HEK293 (cell line): ENCODE data around the gene CAT.

Experiments used
- CTCF ChIA-PET: fragments of 350-600 bp; formaldehyde crosslinking; extraction: SDS; loops from one replicate; lab custom pipeline; 2021; ENCODE audit warnings: antibody characterized with exemption; lab: Yijun Ruan, JAX
- POLR2A ChIA-PET: fragments of 300-600 bp; formaldehyde crosslinking; extraction: SDS; loops from one replicate; lab custom pipeline; 2020; ENCODE audit warnings: antibody characterized with exemption, inconsistent platforms; lab: Yijun Ruan, JAX
- H3K27ac ChIP-seq: fragments of 200-500 bp; sonication (Bioruptor generic); 2 replicates; pipeline ENCODE4 v1.5.1; 2014; ENCODE audit warnings: low read depth, low read length, control low read depth, inconsistent platforms; ENCODE audit errors: extremely low read depth
- H3K36me3 ChIP-seq, 2 experiments: fragments of 200-500 bp in 1 of 2; sonication (Bioruptor generic) in 1 of 2; 1 replicate in 1 of 2; 2 replicates in 1 of 2; pipeline ENCODE4 v1.5.1; 2014 to 2017; ENCODE audit warnings: inconsistent platforms in 2 of 2, low read length in 2 of 2; ENCODE audit not compliant: control insufficient read depth in 2 of 2, insufficient read depth in 1 of 2
- H3K4me1 ChIP-seq: fragments of 200-500 bp; sonication (Bioruptor generic); 2 replicates; pipeline ENCODE4 v1.5.1; 2014; ENCODE audit warnings: mild to moderate bottlenecking, low read length, inconsistent platforms; ENCODE audit not compliant: control insufficient read depth, insufficient read depth
- H3K4me3 ChIP-seq: 2 replicates; pipeline ENCODE4 v1.5.1; 2011; ENCODE audit warnings: low read depth, mild to moderate bottlenecking, control low read depth, low read length, moderate library complexity
- H3K9me3 ChIP-seq: fragments of 200-500 bp; sonication (Bioruptor generic); 2 replicates; pipeline ENCODE4 v1.5.1; 2014; ENCODE audit warnings: low read depth, low read length, inconsistent platforms; ENCODE audit not compliant: control insufficient read depth, insufficient read depth
- BCL11B ChIP-seq: fragments of 450-650 bp; formaldehyde crosslinking; IDR thresholded peaks from 2 replicates; pipeline ENCODE4 v1.5.1; 2016; ENCODE audit warnings: low read depth, missing biosample characterization, missing genetic modification characterization
- MEIS1 ChIP-seq: sonication (generic); formaldehyde crosslinking; IDR thresholded peaks from 2 replicates; pipeline ENCODE4 v1.8.1; 2022; ENCODE audit warnings: missing genetic modification reagents, mild to moderate bottlenecking, borderline replicate concordance
- ZNF140 ChIP-seq: fragments of 450-650 bp; formaldehyde crosslinking; IDR thresholded peaks from 2 replicates; pipeline ENCODE4 v1.5.1; 2016; ENCODE audit warnings: missing biosample characterization, missing genetic modification characterization
- ZNF157 ChIP-seq: fragments of 450-650 bp; formaldehyde crosslinking; IDR thresholded peaks from 2 replicates; pipeline ENCODE4 v1.5.1; 2016; ENCODE audit warnings: missing biosample characterization, missing genetic modification characterization
- ZNF174 ChIP-seq: fragments of 450-650 bp; formaldehyde crosslinking; IDR thresholded peaks from 2 replicates; pipeline ENCODE4 v1.5.0; 2017; ENCODE audit warnings: missing biosample characterization, mild to moderate bottlenecking, missing genetic modification characterization
- ZNF354C ChIP-seq: fragments of 450-650 bp; formaldehyde crosslinking; IDR thresholded peaks from 2 replicates; pipeline ENCODE4 v1.5.1; 2016; ENCODE audit warnings: missing biosample characterization, missing genetic modification characterization, low read depth, borderline replicate concordance
- ZNF391 ChIP-seq: fragments of 450-650 bp; formaldehyde crosslinking; IDR thresholded peaks from 2 replicates; pipeline ENCODE4 v1.5.1; 2016; ENCODE audit warnings: low read depth, missing biosample characterization, missing genetic modification characterization, borderline replicate concordance
- ZNF473 ChIP-seq: fragments of 450-650 bp; formaldehyde crosslinking; IDR thresholded peaks from 2 replicates; pipeline ENCODE4 v1.5.1; 2017; ENCODE audit warnings: missing biosample characterization, missing genetic modification characterization
- ZNF510 ChIP-seq: fragments of 450-650 bp; formaldehyde crosslinking; IDR thresholded peaks from 2 replicates; pipeline ENCODE4 v1.5.1; 2018; ENCODE audit warnings: mild to moderate bottlenecking, missing genetic modification characterization, missing biosample characterization; ENCODE audit not compliant: insufficient replicate concordance
- ZNF544 ChIP-seq: fragments of 450-650 bp; formaldehyde crosslinking; IDR thresholded peaks from 2 replicates; pipeline ENCODE4 v1.5.0; 2017; ENCODE audit warnings: missing biosample characterization, missing genetic modification characterization
- ZNF600 ChIP-seq: fragments of 450-650 bp; formaldehyde crosslinking; IDR thresholded peaks from 2 replicates; pipeline ENCODE4 v1.5.1; 2016; ENCODE audit warnings: missing biosample characterization, missing genetic modification characterization
- ZNF610 ChIP-seq: fragments of 450-650 bp; formaldehyde crosslinking; IDR thresholded peaks from 2 replicates; pipeline ENCODE4 v1.5.1; 2016; ENCODE audit warnings: missing biosample characterization, missing genetic modification characterization, borderline replicate concordance
- ZNF654 ChIP-seq: fragments of 450-650 bp; formaldehyde crosslinking; IDR thresholded peaks from 2 replicates; pipeline ENCODE4 v1.5.1; 2016; ENCODE audit warnings: low read depth, missing biosample characterization, missing genetic modification characterization
- ZSCAN23 ChIP-seq: fragments of 450-650 bp; formaldehyde crosslinking; IDR thresholded peaks from 2 replicates; pipeline ENCODE4 v1.5.1; 2016; ENCODE audit warnings: missing biosample characterization, missing genetic modification characterization
- TF ChIP-seq, protein P1 (sequence below): fragments of 450-650 bp; formaldehyde crosslinking; IDR thresholded peaks from 2 replicates; pipeline ENCODE4 v1.5.1; 2016; ENCODE audit warnings: missing biosample characterization, missing genetic modification characterization, low read depth
- TF ChIP-seq, protein P2 (sequence below): fragments of 450-650 bp; formaldehyde crosslinking; IDR thresholded peaks from 2 replicates; pipeline ENCODE4 v1.5.1; 2016; ENCODE audit warnings: missing biosample characterization, missing genetic modification characterization
- TF ChIP-seq, protein P3 (sequence below): fragments of 450-650 bp; formaldehyde crosslinking; IDR thresholded peaks from 2 replicates; pipeline ENCODE4 v1.5.1; 2017; ENCODE audit warnings: missing biosample characterization, missing genetic modification characterization
- TF ChIP-seq, protein P4 (sequence below): fragments of 450-650 bp; formaldehyde crosslinking; IDR thresholded peaks from 2 replicates; pipeline ENCODE4 v1.5.1; 2016; ENCODE audit warnings: missing biosample characterization, missing genetic modification characterization
- TF ChIP-seq, protein P5 (sequence below): fragments of 450-650 bp; formaldehyde crosslinking; IDR thresholded peaks from 2 replicates; pipeline ENCODE4 v1.5.1; 2016; ENCODE audit warnings: missing biosample characterization, missing genetic modification characterization

The CAT gene

DNA sequence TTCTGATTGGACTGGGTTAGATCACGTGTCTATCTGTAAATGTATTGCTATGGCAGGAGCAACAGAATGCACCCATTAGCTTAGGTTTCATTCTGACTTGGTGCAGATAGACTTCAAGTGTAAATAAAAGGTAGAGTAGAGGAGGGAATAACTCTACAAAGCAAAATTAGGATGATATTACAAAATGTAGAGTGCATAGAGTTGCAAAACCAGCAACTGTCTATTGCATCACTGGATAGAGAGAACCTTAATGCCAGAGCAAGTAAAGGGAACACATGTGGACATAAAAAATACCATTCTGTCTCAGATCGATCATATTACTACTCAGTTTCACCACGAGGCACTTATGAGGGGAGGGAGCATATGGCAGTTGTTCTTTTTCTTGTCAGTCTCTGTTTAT, 22.0 kb upstream of the CAT start:
- TF ChIP-seq, protein P1, sequence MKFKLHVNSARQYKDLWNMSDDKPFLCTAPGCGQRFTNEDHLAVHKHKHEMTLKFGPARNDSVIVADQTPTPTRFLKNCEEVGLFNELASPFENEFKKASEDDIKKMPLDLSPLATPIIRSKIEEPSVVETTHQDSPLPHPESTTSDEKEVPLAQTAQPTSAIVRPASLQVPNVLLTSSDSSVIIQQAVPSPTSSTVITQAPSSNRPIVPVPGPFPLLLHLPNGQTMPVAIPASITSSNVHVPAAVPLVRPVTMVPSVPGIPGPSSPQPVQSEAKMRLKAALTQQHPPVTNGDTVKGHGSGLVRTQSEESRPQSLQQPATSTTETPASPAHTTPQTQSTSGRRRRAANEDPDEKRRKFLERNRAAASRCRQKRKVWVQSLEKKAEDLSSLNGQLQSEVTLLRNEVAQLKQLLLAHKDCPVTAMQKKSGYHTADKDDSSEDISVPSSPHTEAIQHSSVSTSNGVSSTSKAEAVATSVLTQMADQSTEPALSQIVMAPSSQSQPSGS (tag by site-specific recombination) = no peak
- TF ChIP-seq, protein P2, sequence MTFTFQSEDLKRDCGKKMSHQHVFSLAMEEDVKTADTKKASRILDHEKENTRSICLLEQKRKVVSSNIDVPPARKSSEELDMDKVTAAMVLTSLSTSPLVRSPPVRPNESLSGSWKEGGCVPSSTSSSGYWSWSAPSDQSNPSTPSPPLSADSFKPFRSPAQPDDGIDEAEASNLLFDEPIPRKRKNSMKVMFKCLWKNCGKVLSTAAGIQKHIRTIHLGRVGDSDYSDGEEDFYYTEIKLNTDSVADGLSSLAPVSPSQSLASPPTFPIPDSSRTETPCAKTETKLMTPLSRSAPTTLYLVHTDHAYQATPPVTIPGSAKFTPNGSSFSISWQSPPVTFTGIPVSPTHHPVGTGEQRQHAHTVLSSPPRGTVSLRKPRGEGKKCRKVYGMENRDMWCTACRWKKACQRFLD = no peak
- no peak for TF ChIP-seq MEIS1
- no peak for TF ChIP-seq BCL11B
- no peak for TF ChIP-seq ZNF140 (tag by site-specific recombination)
- no peak for TF ChIP-seq ZNF654 (tag by site-specific recombination)
- TF ChIP-seq ZNF391 = no peak
- no peak for TF ChIP-seq ZNF157
- TF ChIP-seq ZNF354C (tag by site-specific recombination) = no peak
- TF ChIP-seq, protein P3, sequence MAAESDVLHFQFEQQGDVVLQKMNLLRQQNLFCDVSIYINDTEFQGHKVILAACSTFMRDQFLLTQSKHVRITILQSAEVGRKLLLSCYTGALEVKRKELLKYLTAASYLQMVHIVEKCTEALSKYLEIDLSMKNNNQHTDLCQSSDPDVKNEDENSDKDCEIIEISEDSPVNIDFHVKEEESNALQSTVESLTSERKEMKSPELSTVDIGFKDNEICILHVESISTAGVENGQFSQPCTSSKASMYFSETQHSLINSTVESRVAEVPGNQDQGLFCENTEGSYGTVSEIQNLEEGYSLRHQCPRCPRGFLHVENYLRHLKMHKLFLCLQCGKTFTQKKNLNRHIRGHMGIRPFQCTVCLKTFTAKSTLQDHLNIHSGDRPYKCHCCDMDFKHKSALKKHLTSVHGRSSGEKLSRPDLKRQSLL (tag by site-specific recombination) = no peak
- no peak for TF ChIP-seq ZNF544
- TF ChIP-seq, all 188 proteins: peak for 0
- Histone ChIP-seq H3K4me1 (0 out of 2 replicates have a peak, but pooled peaks cover 2% of the 10 kb centered on the region), H3K36me3 (no peaks in the 10 kb centered on the region), H3K9me3 (no peaks in the 10 kb centered on the region), H3K27ac (no peak overlapping the region), H3K4me3 (no peak overlapping the region)
- POLR2A ChIA-PET = no interaction called here
- CTCF ChIA-PET = interaction anchor here (0.5 to 1.6 kb wide), 7 partner anchors 10 to 1405 kb away, joined by 3 to 7 read pairs (median 3); no protein-coding TSS in a partner anchor

DNA sequence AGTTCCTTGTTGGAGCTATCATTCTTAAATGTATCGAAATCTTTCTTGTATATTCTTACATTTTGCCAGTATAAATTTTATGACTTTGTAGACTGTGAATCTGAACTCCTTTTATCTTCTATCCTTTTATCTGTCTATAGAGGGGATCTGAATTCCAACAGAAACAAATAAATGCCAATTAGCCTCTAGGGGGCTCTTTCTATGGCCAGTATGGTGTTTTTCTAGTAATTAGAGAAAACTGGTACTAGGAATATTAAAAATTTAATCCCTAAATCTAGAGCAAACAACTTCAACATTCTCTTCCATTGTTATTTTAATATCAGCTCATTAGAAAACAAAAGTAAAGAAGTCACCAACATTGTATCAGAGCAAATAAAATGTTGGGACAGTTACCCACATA, 21.5 kb upstream of the CAT start:
- peaks cover 2% of the 10 kb centered on the region; the same call in 1 of the 2 replicates for H3K4me1 ChIP-seq
- TF ChIP-seq, protein P4, sequence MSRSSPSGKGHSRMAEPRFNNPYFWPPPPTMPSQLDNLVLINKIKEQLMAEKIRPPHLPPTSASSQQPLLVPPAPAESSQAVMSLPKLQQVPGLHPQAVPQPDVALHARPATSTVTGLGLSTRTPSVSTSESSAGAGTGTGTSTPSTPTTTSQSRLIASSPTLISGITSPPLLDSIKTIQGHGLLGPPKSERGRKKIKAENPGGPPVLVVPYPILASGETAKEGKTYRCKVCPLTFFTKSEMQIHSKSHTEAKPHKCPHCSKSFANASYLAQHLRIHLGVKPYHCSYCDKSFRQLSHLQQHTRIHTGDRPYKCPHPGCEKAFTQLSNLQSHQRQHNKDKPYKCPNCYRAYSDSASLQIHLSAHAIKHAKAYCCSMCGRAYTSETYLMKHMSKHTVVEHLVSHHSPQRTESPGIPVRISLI (tag by site-specific recombination) = no peak
- TF ChIP-seq ZNF600 (tag by site-specific recombination) (no peak), ZNF510 (tag by site-specific recombination) (no peak), ZNF610 (no peak), ZNF174 (tag by site-specific recombination) (no peak), ZNF473 (tag by site-specific recombination) (no peak), ZSCAN23 (tag by site-specific recombination) (no peak)
- TF ChIP-seq, protein P5, sequence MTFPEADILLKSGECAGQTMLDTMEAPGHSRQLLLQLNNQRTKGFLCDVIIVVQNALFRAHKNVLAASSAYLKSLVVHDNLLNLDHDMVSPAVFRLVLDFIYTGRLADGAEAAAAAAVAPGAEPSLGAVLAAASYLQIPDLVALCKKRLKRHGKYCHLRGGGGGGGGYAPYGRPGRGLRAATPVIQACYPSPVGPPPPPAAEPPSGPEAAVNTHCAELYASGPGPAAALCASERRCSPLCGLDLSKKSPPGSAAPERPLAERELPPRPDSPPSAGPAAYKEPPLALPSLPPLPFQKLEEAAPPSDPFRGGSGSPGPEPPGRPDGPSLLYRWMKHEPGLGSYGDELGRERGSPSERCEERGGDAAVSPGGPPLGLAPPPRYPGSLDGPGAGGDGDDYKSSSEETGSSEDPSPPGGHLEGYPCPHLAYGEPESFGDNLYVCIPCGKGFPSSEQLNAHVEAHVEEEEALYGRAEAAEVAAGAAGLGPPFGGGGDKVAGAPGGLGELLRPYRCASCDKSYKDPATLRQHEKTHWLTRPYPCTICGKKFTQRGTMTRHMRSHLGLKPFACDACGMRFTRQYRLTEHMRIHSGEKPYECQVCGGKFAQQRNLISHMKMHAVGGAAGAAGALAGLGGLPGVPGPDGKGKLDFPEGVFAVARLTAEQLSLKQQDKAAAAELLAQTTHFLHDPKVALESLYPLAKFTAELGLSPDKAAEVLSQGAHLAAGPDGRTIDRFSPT = no peak
- H3K9me3 ChIP-seq = no peaks in the 10 kb centered on the region
- H3K27ac ChIP-seq = no peak overlapping the region
- no peaks in the 10 kb centered on the region for H3K36me3 ChIP-seq
- POLR2A ChIA-PET = no interaction called here
- CTCF ChIA-PET = interaction anchor here (0.5 to 1.6 kb wide), 9 partner anchors 10 to 1404 kb away, joined by 3 to 7 read pairs (median 3); no protein-coding TSS in a partner anchor
- no peak overlapping the region for H3K4me3 ChIP-seq
